Peyer's patch (tissue), 4 donors: ENCODE measurements around the gene UGT1A6. TPM values are rescaled to one million over a fixed set of nuclear protein-coding genes. Genes with fewer than 3 reads are reported as not detected.

ENCODE experiments used
- DNase-seq, 3 donors: peaks; one replicate each; pipeline ENCODE4 v3.0.0-alpha.2; 2017 to 2019
- H3K27ac ChIP-seq, 4 donors: fragments of 200-600 bp; sonication (generic); one replicate each; pipeline ENCODE4 v1.5.1; 2016 to 2019
- H3K27me3 ChIP-seq, 2 donors: fragments of 200-600 bp; sonication (generic); one replicate each; pipeline ENCODE4 v1.5.1; 2019
- H3K36me3 ChIP-seq, 3 donors: fragments of 200-600 bp; sonication (generic); one replicate each; pipeline ENCODE4 v1.5.1; 2016 to 2019
- H3K4me1 ChIP-seq, 4 donors: fragments of 200-600 bp; sonication (generic); one replicate each; pipeline ENCODE4 v1.5.1; 2016 to 2019
- H3K4me3 ChIP-seq, 4 donors: fragments of 200-600 bp; sonication (generic); 1 replicate in 3 of 4; 2 replicates in 1 of 4; pipeline ENCODE4 v1.5.1; 2016 to 2019; ENCODE audit warnings: mild to moderate bottlenecking in 1 of 4
- H3K9me3 ChIP-seq, 4 donors: fragments of 200-600 bp; sonication (generic); one replicate each; pipeline ENCODE4 v1.5.1; 2016 to 2019; ENCODE audit warnings: mild to moderate bottlenecking in 1 of 4
- POLR2A ChIP-seq, 2 donors: fragments of 450-650 bp; IDR thresholded peaks; one replicate each; pipeline ENCODE4 v1.5.1; 2017; ENCODE audit warnings: antibody characterized with exemption in 2 of 2, mild to moderate bottlenecking in 2 of 2, moderate library complexity in 2 of 2
- total RNA-seq, 4 donors: library from RNA; depleted of rRNA; stranded (reverse); fragments of >200 nt; gene quantifications; one replicate each; pipeline ENCODE4 v1.1.0, GENCODE V29; 2016
- TF ChIP-seq, protein P1 (sequence below), 6 experiments: fragments of 450-650 bp in 4 of 6; fragments of 200-600 bp in 2 of 6; sonication (generic) in 1 of 6; IDR thresholded peaks; one replicate each; pipeline ENCODE4 v1.5.1; 2017 to 2019; ENCODE audit warnings: antibody characterized with exemption in 6 of 6, mild to moderate bottlenecking in 3 of 6, moderate library complexity in 1 of 6

Gene UGT1A6
- total RNA-seq, 4 donors from 2014 or later = 37.7 to 57.4 (median 46.0) TPM; not detected in 1

DNA sequence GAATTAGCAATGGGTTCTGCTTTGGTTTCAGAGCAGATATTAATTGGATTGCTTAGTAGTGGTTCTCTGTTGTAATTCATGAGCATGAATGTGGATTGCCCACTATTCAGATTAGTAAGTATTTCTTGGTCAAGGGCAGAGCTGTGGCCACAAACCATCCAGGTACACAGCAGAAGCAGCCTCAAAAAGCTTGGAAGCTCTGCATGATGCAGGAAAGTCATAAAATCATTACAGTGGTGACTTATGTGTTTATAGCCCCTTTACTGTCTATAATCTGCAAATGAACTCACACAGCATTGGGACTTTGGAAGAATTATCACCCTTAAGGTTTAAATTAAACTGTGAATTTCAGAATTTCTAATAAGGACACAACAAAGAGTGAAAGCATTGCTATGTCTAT is 65.5 kb downstream of the UGT1A6 start:
- peak overlapping the region in 1 of 4 donors; percentile 6 for H3K4me3 ChIP-seq
- no peaks in the 10 kb centered on the region for H3K36me3 ChIP-seq
- no peaks in the 10 kb centered on the region for H3K9me3 ChIP-seq
- DNase-seq = no peak
- TF ChIP-seq, protein P1, sequence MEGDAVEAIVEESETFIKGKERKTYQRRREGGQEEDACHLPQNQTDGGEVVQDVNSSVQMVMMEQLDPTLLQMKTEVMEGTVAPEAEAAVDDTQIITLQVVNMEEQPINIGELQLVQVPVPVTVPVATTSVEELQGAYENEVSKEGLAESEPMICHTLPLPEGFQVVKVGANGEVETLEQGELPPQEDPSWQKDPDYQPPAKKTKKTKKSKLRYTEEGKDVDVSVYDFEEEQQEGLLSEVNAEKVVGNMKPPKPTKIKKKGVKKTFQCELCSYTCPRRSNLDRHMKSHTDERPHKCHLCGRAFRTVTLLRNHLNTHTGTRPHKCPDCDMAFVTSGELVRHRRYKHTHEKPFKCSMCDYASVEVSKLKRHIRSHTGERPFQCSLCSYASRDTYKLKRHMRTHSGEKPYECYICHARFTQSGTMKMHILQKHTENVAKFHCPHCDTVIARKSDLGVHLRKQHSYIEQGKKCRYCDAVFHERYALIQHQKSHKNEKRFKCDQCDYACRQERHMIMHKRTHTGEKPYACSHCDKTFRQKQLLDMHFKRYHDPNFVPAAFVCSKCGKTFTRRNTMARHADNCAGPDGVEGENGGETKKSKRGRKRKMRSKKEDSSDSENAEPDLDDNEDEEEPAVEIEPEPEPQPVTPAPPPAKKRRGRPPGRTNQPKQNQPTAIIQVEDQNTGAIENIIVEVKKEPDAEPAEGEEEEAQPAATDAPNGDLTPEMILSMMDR (IDR thresholded peaks at IDR 0.05) = no peak
- TF ChIP-seq POLR2A (IDR thresholded peaks at IDR 0.05) = no peak
- H3K4me1 ChIP-seq = peaks cover 0 to 32% (median 3%) of the 10 kb centered on the region in 4 donors
- H3K27me3 ChIP-seq = no peaks in the 10 kb centered on the region
- H3K27ac ChIP-seq = peak overlapping the region in 3 of 4 donors; percentile 14 to 84 (median 34)

DNA sequence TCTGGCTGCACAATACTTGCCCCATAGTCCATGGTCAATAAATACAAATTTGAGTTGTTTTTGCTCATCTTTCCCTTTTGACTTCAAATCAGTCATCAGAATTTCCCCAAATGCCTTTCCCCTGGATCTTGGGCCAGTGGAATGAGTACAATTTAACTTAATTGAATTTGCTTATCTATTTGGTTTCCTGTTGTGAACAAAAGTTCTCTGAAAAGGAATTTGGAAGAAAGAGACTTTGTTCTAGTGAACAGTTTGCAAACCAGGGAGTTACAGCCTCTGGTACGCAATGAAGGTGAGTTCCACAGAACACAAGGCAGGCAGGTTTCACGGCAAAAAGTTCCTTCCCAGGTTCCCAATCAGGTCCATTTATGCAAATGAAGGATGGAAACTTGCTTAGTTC is 66.2 kb downstream of the UGT1A6 start:
- no peak for DNase-seq
- H3K27me3 ChIP-seq = no peaks in the 10 kb centered on the region
- H3K4me1 ChIP-seq = peaks cover 0 to 32% (median 3%) of the 10 kb centered on the region in 4 donors
- H3K9me3 ChIP-seq = no peaks in the 10 kb centered on the region
- H3K4me3 ChIP-seq = no peak overlapping the region
- TF ChIP-seq, protein P1 (IDR thresholded peaks at IDR 0.05) = no peak
- TF ChIP-seq POLR2A (IDR thresholded peaks at IDR 0.05) = no peak
- peak overlapping the region in 3 of 4 donors; percentile 14 to 84 (median 28) for H3K27ac ChIP-seq
- H3K36me3 ChIP-seq = no peaks in the 10 kb centered on the region

DNA sequence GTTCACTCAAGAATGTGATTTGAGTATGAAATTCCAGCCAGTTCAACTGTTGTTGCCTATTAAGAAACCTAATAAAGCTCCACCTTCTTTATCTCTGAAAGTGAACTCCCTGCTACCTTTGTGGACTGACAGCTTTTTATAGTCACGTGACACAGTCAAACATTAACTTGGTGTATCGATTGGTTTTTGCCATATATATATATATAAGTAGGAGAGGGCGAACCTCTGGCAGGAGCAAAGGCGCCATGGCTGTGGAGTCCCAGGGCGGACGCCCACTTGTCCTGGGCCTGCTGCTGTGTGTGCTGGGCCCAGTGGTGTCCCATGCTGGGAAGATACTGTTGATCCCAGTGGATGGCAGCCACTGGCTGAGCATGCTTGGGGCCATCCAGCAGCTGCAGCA is 67.4 kb downstream of the UGT1A6 start, which contains the start of gene UGT1A1:
UGT1A1 (plus strand) TSS at position 228 of the 400 bp plus-strand sequence; CDS start at position 246, 18 bp downstream.
- Histone ChIP-seq H3K4me1 (peaks cover 0 to 32% (median 3%) of the 10 kb centered on the region in 4 donors), H3K27ac (peak within 1 kb of the TSS in 3 of 4 donors; percentile 27 to 84 (median 31)), H3K4me3 (no peak within 1 kb of the TSS), H3K9me3 (no peaks in the 10 kb centered on the region), H3K27me3 (no peaks in the 10 kb centered on the region), H3K36me3 (no peaks in the 10 kb centered on the region)
- TF ChIP-seq, protein P1 (IDR thresholded peaks at IDR 0.05) = no peak
- TF ChIP-seq POLR2A (IDR thresholded peaks at IDR 0.05) = peak in 1 of 2 donors; percentile 13
- DNase-seq = no peak

DNA sequence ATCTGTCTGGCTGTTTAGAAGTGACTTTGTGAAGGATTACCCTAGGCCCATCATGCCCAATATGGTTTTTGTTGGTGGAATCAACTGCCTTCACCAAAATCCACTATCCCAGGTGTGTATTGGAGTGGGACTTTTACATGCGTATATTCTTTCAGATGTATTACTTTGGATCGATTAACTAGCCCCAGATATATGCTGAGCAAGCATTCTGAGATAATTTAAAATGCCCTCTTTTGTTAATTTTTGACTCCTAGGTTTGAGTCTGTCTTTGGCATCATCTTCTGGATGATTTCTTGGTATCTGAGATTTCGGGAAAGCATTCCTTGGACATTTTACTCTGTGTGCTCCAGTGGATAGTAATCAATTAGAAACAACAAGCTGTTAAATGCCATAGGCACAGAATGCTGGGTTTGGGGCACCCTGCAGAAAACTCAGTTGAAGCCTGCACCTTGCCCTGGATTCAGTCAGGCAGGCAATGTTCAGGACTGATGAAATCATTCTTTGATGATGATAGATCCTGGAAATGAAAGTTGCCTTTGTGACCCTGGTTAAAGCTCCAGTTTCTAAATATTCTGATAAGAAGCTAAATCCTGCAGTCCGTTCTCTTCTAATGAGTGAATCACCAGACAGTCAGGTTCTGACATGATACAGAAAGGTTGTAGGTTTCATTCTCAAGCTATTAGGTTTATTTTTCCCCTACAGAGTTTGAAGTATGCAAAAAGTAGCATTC is 68.5 kb downstream of the UGT1A6 start:
- Histone ChIP-seq H3K36me3 (no peaks in the 10 kb centered on the region), H3K9me3 (no peaks in the 10 kb centered on the region), H3K27ac (peak overlapping the region in 3 of 4 donors; percentile 31 to 63 (median 32)), H3K27me3 (no peaks in the 10 kb centered on the region), H3K4me3 (peak overlapping the region in 1 of 4 donors; percentile 23), H3K4me1 (peaks cover 0 to 32% (median 3%) of the 10 kb centered on the region in 4 donors)
- DNase-seq = peak in 1 of 3 donors; percentile 61
- peak in 1 of 2 donors; percentile 44 for TF ChIP-seq POLR2A (IDR thresholded peaks at IDR 0.05)
- TF ChIP-seq, protein P1 (IDR thresholded peaks at IDR 0.05) = no peak

DNA sequence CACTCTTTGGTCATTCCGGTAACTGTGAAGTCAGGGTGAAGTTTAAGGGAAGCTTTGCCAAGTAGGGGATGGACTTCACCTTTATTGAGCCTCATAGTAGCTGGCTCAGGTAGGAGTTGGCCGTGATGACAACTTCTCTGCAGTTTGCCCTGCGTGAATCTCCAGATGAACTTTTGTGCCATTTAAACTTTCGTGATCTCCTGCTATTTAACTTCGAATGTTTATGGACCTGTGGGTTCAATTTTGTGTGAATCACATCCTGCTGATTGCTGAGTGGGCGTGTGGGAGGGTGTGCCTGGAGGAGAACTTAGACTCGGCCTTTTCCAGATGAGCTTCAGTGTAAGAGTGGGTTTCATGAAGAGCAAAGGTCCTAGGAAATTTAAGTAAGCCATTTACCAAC is 71.6 kb downstream of the UGT1A6 start:
- Histone ChIP-seq H3K27ac (peak overlapping the region in 3 of 4 donors; percentile 52 to 87 (median 64)), H3K4me1 (peaks cover 0 to 24% (median 2%) of the 10 kb centered on the region in 4 donors), H3K36me3 (peaks cover 0 to 5% (median 0%) of the 10 kb centered on the region in 3 donors), H3K4me3 (no peak overlapping the region), H3K9me3 (no peaks in the 10 kb centered on the region), H3K27me3 (no peaks in the 10 kb centered on the region)
- TF ChIP-seq, protein P1 (IDR thresholded peaks at IDR 0.05) = no peak
- TF ChIP-seq POLR2A (IDR thresholded peaks at IDR 0.05) = peak; percentile 20 to 48
- DNase-seq = peak in 2 of 3 donors; percentile 66 to 80
